ENCODE measurements around the gene CXCL14. TPM values are rescaled to one million over a fixed set of nuclear protein-coding genes. Genes with fewer than 3 reads are reported as not detected.

CXCL14 gene
- total and polyA plus RNA-seq, 3 donors from 2014 or later = 1.8 to 30.4 (median 3.6) TPM

DNA sequence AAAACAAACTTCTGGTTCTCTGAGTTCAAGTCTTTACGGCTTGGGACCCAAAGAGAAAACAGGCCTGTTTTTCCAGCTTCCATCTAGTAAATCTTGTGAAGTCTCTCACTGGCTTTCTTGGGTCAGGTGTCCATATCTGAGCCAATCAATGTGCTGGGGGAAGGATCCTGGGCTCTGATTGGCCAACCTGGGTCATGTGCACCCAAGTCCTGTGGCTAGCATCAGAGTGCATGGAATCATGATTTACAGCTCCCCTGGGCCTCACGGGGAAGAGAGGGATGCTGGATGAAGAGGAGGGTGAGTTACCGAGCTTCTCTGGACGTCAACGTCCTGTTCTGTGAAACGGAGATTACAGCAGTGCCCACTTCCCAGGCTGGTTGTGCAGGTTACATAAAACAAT is 19.4 kb downstream of the CXCL14 start:
- DNase-seq = peak; percentile 80
- Histone ChIP-seq H3K4me1 (no peaks in the 10 kb centered on the region), H3K27ac (no peak overlapping the region), H3K9me3 (no peaks in the 10 kb centered on the region), H3K27me3 (no peaks in the 10 kb centered on the region), H3K36me3 (ENCODE audit: low read depth, missing control alignments) (no peaks in the 10 kb centered on the region), H3K4me3 (no peak overlapping the region)
- TF ChIP-seq, protein P1, sequence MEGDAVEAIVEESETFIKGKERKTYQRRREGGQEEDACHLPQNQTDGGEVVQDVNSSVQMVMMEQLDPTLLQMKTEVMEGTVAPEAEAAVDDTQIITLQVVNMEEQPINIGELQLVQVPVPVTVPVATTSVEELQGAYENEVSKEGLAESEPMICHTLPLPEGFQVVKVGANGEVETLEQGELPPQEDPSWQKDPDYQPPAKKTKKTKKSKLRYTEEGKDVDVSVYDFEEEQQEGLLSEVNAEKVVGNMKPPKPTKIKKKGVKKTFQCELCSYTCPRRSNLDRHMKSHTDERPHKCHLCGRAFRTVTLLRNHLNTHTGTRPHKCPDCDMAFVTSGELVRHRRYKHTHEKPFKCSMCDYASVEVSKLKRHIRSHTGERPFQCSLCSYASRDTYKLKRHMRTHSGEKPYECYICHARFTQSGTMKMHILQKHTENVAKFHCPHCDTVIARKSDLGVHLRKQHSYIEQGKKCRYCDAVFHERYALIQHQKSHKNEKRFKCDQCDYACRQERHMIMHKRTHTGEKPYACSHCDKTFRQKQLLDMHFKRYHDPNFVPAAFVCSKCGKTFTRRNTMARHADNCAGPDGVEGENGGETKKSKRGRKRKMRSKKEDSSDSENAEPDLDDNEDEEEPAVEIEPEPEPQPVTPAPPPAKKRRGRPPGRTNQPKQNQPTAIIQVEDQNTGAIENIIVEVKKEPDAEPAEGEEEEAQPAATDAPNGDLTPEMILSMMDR (IDR thresholded peaks at IDR 0.05) = no peak
- TF ChIP-seq POLR2A (IDR thresholded peaks at IDR 0.05) = no peak
- intact Hi-C loops (cut with DNase I; ENCODE audit: low total_unique reads) = no loop called here
- 14 to 29% methylated on average over 6 of the region's 6 CpGs for WGBS, 2 donors

DNA sequence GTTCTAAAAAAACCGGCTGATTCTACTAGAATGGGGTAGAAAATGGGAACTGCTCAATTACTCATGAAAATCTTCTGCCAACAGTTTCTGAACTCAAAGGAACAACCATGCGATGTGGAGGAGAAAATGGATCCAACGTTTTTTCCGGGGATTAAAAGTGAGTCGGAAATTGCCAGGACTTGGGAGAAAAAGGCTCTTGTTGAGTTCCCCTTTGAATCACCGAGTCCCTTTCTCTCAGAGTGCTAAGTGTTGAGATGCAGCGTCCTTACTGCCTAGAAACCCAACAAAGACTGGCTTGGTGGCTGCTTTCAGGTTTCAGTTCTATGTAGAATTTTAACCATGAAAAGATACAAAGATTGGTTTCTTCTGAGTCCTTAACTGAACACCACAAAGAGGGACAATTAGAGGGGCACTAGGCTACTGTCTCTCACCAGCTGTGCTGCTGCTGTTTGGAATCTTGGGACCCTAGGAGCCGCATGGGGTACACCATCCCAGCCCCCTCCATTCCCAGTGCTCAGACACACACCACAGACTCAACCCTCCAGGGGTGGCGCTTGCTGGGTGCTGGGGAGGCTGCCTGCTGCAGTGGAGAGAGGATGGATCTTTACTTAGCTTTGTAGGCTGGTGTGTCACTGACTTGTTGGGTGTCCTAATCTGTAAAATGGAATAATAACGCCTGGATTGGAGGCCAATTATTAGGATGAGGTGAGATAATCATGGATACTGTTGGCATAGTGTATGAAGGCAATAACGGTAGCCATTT is 21.5 kb downstream of the CXCL14 start:
- no peaks in the 10 kb centered on the region for H3K9me3 ChIP-seq
- intact Hi-C loops (cut with DNase I; ENCODE audit: low total_unique reads) = no loop called here
- no peak for TF ChIP-seq POLR2A (IDR thresholded peaks at IDR 0.05)
- TF ChIP-seq, protein P1 (IDR thresholded peaks at IDR 0.05) = no peak
- 80 to 84% methylated on average over 11 of the region's 11 CpGs for WGBS, 2 donors
- no peak overlapping the region for H3K27ac ChIP-seq
- no peaks in the 10 kb centered on the region for H3K36me3 ChIP-seq (ENCODE audit: low read depth, missing control alignments)
- no peak overlapping the region for H3K4me3 ChIP-seq
- H3K4me1 ChIP-seq = no peaks in the 10 kb centered on the region
- DNase-seq = no peak
- H3K27me3 ChIP-seq = no peaks in the 10 kb centered on the region

DNA sequence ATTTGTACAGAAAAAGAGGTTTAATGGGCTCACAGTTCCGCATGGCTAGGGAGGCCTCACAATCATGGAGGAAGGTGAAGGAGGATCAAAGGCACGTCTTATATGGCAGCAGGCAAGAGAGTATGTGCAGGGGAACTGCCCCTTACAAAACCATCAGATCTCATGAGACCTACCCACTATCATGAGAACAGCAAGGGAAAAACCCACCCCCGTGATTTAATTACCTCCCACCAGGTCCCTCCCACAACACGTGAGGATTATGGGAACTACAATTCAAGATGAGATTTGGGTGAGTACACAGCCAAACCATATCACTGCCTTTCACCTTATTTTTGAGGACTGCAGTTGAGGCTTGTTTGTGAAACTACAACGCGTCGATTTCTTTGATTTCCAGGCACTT is 22.2 kb downstream of the CXCL14 start:
- WGBS, 2 donors = 74 to 78% methylated on average over 7 of the region's 7 CpGs
- Histone ChIP-seq H3K4me1 (no peaks in the 10 kb centered on the region), H3K27me3 (no peaks in the 10 kb centered on the region), H3K4me3 (no peak overlapping the region), H3K9me3 (no peaks in the 10 kb centered on the region), H3K27ac (no peak overlapping the region), H3K36me3 (ENCODE audit: low read depth, missing control alignments) (no peaks in the 10 kb centered on the region)
- DNase-seq = no peak
- intact Hi-C loops (cut with DNase I; ENCODE audit: low total_unique reads) = no loop called here
- TF ChIP-seq, protein P1 (IDR thresholded peaks at IDR 0.05) = no peak
- TF ChIP-seq POLR2A (IDR thresholded peaks at IDR 0.05) = no peak

DNA sequence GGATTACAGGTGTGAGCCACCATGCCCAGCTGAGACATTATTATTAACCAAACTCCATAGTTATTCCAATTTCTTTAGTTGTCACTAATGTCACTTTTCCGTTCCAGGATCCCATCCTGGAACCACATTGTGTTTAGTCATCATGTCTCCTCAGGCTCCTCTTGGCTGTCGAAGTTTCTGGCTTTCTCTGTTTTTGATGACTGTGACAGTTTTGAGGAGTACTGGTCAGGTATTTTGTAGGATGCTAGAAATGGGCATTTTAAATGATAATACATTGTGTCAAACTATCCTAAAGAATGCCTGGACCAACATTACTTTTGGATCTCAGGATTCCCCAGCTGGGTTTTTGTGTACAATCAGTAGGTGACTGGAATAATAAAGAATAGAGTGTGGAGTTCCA is 23.3 kb downstream of the CXCL14 start:
- 84 to 99% methylated on average over 2 of the region's 2 CpGs for WGBS, 2 donors
- intact Hi-C loops (cut with DNase I; ENCODE audit: low total_unique reads) = no loop called here
- H3K4me1 ChIP-seq = no peaks in the 10 kb centered on the region
- H3K4me3 ChIP-seq = no peak overlapping the region
- no peaks in the 10 kb centered on the region for H3K36me3 ChIP-seq (ENCODE audit: low read depth, missing control alignments)
- DNase-seq = no peak
- no peaks in the 10 kb centered on the region for H3K9me3 ChIP-seq
- no peak for TF ChIP-seq POLR2A (IDR thresholded peaks at IDR 0.05)
- TF ChIP-seq, protein P1 (IDR thresholded peaks at IDR 0.05) = no peak
- H3K27ac ChIP-seq = no peak overlapping the region
- H3K27me3 ChIP-seq = no peaks in the 10 kb centered on the region
